ENCODE data around the gene RND1. TPM values are rescaled to one million over a fixed set of nuclear protein-coding genes. Genes with fewer than 3 reads are reported as not detected.
"Not testable (repeated sequence)": the region's sequence is repeated elsewhere in the genome, so short reads cannot be mapped to it uniquely, and the experiment has no call there.

Gene RND1
- total RNA-seq, 1 donor from 2014 or later: 2.4 TPM

DNA sequence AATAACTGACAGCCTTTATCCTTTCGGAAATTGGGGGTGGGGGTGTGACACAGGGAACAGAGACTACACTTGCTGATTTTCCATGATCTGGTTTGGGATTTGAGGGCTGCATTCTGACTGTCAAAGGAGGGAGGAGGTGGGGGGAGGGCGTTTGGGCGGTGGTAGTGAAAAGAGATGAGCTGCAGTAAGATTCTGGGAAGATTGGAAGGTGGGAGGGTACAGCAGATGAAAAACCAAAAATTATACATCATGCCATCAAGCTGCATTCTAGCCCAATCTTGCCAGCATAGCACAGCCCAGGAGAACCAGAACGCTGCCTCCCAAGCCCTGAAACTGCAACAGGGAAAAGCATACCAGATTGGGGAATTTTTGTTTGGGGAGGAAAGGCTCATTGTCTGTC is 2.4 kb downstream of the RND1 start:
- H3K27ac Mint-ChIP-seq (ENCODE audit: unreplicated experiment): no peak overlapping the region
- FAIRE-seq (no peak), DNase-seq (ENCODE audit: low read depth) (no peak)
- no peaks in the 10 kb centered on the region for H3K9me3 Mint-ChIP-seq (ENCODE audit: unreplicated experiment)
- Histone ChIP-seq H3K36me3 (ENCODE audit: insufficient read depth, low read length) (no peaks in the 10 kb centered on the region), H3K4me3 (ENCODE audit: insufficient read depth, low read depth, low read length) (no peak overlapping the region), H3K4me2 (ENCODE audit: low read length) (no peak overlapping the region), H2AFZ (ENCODE audit: low read depth, low read length) (no peak overlapping the region), H3K9ac (ENCODE audit: low read length) (no peak overlapping the region), H3K4me1 (ENCODE audit: insufficient read depth, low read length) (peaks cover 8% of the 10 kb centered on the region), H3K9me3 (ENCODE audit: insufficient read depth, low read depth, low read length) (no peaks in the 10 kb centered on the region), H3K27me3 (ENCODE audit: insufficient read depth, low read length) (peaks cover 36% of the 10 kb centered on the region), H3K79me2 (ENCODE audit: insufficient read depth, low read length) (no peaks in the 10 kb centered on the region), H4K20me1 (ENCODE audit: insufficient read depth, low read length) (no peaks in the 10 kb centered on the region), H3K27ac (ENCODE audit: low read depth, low read length) (no peak overlapping the region)
- peaks cover 6% of the 10 kb centered on the region for H3K36me3 Mint-ChIP-seq (ENCODE audit: low read depth, unreplicated experiment)
- no peak for TF ChIP-seq EZH2 (IDR thresholded peaks at IDR 0.05; ENCODE audit: insufficient read depth, low read length)
- TF ChIP-seq, protein P1, sequence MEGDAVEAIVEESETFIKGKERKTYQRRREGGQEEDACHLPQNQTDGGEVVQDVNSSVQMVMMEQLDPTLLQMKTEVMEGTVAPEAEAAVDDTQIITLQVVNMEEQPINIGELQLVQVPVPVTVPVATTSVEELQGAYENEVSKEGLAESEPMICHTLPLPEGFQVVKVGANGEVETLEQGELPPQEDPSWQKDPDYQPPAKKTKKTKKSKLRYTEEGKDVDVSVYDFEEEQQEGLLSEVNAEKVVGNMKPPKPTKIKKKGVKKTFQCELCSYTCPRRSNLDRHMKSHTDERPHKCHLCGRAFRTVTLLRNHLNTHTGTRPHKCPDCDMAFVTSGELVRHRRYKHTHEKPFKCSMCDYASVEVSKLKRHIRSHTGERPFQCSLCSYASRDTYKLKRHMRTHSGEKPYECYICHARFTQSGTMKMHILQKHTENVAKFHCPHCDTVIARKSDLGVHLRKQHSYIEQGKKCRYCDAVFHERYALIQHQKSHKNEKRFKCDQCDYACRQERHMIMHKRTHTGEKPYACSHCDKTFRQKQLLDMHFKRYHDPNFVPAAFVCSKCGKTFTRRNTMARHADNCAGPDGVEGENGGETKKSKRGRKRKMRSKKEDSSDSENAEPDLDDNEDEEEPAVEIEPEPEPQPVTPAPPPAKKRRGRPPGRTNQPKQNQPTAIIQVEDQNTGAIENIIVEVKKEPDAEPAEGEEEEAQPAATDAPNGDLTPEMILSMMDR (IDR thresholded peaks at IDR 0.05; ENCODE audit: insufficient read depth, low read depth, low read length): no peak
- H3K4me1 Mint-ChIP-seq (ENCODE audit: low read depth, unreplicated experiment): peaks cover 2% of the 10 kb centered on the region
- peaks cover 26% of the 10 kb centered on the region for H3K27me3 Mint-ChIP-seq (ENCODE audit: low read depth, unreplicated experiment)
- no peak overlapping the region for H3K4me3 Mint-ChIP-seq (ENCODE audit: unreplicated experiment)

DNA sequence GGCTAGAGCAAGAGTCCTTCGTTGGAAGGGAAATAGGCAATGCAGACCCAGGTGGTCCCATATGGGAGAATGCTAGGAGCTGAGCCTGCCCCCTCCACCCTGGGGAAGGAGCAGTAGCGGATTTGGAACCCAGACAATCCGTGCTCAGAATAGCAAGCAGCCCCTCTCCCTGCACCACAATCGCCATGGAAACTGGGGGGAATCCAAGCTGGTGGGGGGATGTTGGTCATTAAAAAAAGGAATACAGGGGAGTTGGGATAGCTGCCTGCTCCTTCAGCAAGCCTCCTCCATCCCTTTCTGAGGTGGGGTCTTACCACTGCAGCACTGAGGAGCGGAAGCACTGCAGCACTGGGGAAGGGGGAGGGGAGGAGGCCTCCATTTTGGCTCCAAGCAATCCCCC is 2.9 kb downstream of the RND1 start:
- Histone ChIP-seq H3K4me2 (ENCODE audit: low read length) (no peak overlapping the region), H3K4me3 (ENCODE audit: insufficient read depth, low read depth, low read length) (no peak overlapping the region), H3K36me3 (ENCODE audit: insufficient read depth, low read length) (no peaks in the 10 kb centered on the region), H3K27ac (ENCODE audit: low read depth, low read length) (no peak overlapping the region), H3K9ac (ENCODE audit: low read length) (no peak overlapping the region), H2AFZ (ENCODE audit: low read depth, low read length) (no peak overlapping the region), H3K9me3 (ENCODE audit: insufficient read depth, low read depth, low read length) (no peaks in the 10 kb centered on the region), H3K4me1 (ENCODE audit: insufficient read depth, low read length) (peaks cover 8% of the 10 kb centered on the region), H4K20me1 (ENCODE audit: insufficient read depth, low read length) (no peaks in the 10 kb centered on the region), H3K27me3 (ENCODE audit: insufficient read depth, low read length) (peaks cover 36% of the 10 kb centered on the region), H3K79me2 (ENCODE audit: insufficient read depth, low read length) (no peaks in the 10 kb centered on the region)
- H3K9me3 Mint-ChIP-seq (ENCODE audit: unreplicated experiment): no peaks in the 10 kb centered on the region
- DNase-seq (ENCODE audit: low read depth) (no peak), FAIRE-seq (no peak)
- H3K4me3 Mint-ChIP-seq (ENCODE audit: unreplicated experiment): no peak overlapping the region
- no peak for TF ChIP-seq EZH2 (IDR thresholded peaks at IDR 0.05; ENCODE audit: insufficient read depth, low read length)
- TF ChIP-seq, protein P1 (IDR thresholded peaks at IDR 0.05; ENCODE audit: insufficient read depth, low read depth, low read length): no peak
- H3K27me3 Mint-ChIP-seq (ENCODE audit: low read depth, unreplicated experiment): peaks cover 26% of the 10 kb centered on the region
- peaks cover 6% of the 10 kb centered on the region for H3K36me3 Mint-ChIP-seq (ENCODE audit: low read depth, unreplicated experiment)
- no peak overlapping the region for H3K27ac Mint-ChIP-seq (ENCODE audit: unreplicated experiment)
- peaks cover 2% of the 10 kb centered on the region for H3K4me1 Mint-ChIP-seq (ENCODE audit: low read depth, unreplicated experiment)

DNA sequence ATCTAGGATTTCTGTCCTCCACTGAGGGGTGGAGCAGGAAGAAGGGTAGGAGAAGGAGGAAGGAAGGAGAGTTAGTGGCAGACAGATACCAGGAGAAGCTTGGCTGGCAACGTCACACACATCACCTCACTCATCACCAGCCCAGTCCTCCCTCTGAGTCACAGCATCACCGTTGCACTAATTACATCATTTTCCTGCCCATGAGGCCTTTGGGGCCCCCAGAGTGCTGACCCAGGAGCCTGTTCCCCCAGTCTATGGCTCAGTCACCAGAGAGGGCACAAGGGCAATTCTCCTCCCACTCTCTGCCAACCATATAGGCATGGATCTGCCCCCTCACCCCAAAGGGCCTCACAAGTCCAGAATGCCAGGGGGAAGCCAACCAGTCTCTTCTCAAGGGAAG is 4.6 kb downstream of the RND1 start:
- peaks cover 26% of the 10 kb centered on the region for H3K27me3 Mint-ChIP-seq (ENCODE audit: low read depth, unreplicated experiment)
- FAIRE-seq: no peak
- no peak overlapping the region for H3K27ac ChIP-seq (ENCODE audit: low read depth, low read length)
- no peaks in the 10 kb centered on the region for H4K20me1 ChIP-seq (ENCODE audit: insufficient read depth, low read length)
- H3K9me3 ChIP-seq (ENCODE audit: insufficient read depth, low read depth, low read length): no peaks in the 10 kb centered on the region
- no peak overlapping the region for H3K4me3 ChIP-seq (ENCODE audit: insufficient read depth, low read depth, low read length)
- H3K4me1 Mint-ChIP-seq (ENCODE audit: low read depth, unreplicated experiment): peaks cover 2% of the 10 kb centered on the region
- DNase-seq (ENCODE audit: low read depth): no peak
- H3K4me3 Mint-ChIP-seq (ENCODE audit: unreplicated experiment): peak overlapping the region; percentile 34
- H3K36me3 ChIP-seq (ENCODE audit: insufficient read depth, low read length): no peaks in the 10 kb centered on the region
- no peak overlapping the region for H3K27ac Mint-ChIP-seq (ENCODE audit: unreplicated experiment)
- no peak overlapping the region for H2AFZ ChIP-seq (ENCODE audit: low read depth, low read length)
- H3K36me3 Mint-ChIP-seq (ENCODE audit: low read depth, unreplicated experiment): peaks cover 6% of the 10 kb centered on the region
- no peak overlapping the region for H3K4me2 ChIP-seq (ENCODE audit: low read length)
- H3K4me1 ChIP-seq (ENCODE audit: insufficient read depth, low read length): peaks cover 7% of the 10 kb centered on the region
- TF ChIP-seq, protein P1 (IDR thresholded peaks at IDR 0.05; ENCODE audit: insufficient read depth, low read depth, low read length): no peak
- no peak for TF ChIP-seq EZH2 (IDR thresholded peaks at IDR 0.05; ENCODE audit: insufficient read depth, low read length)
- H3K9me3 Mint-ChIP-seq (ENCODE audit: unreplicated experiment): no peaks in the 10 kb centered on the region
- H3K9ac ChIP-seq (ENCODE audit: low read length): no peak overlapping the region
- H3K79me2 ChIP-seq (ENCODE audit: insufficient read depth, low read length): no peaks in the 10 kb centered on the region
- H3K27me3 ChIP-seq (ENCODE audit: insufficient read depth, low read length): peaks cover 36% of the 10 kb centered on the region

DNA sequence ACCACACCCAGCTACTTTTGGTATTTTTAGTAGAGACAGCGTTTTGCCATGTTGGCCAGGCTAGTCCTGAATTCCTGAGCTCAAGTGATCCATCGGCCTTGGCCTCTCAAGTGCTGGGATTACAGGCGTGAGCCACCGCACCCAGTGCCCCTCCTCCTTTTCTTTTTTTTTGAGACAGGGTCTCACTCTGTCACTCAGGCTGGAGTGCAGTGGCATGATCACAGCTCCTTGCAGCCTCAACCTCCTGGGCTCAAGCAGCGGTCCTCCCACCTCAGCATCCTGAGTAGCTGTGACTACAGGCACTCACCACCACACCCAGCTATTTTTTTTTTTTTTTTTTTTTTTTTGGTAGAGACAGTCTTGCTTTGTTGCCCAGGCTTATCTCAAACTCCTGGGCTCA is 5.4 kb downstream of the RND1 start:
- not testable (repeated sequence) for H3K9me3 Mint-ChIP-seq (ENCODE audit: unreplicated experiment); H3K4me1 ChIP-seq (ENCODE audit: insufficient read depth, low read length); H3K36me3 ChIP-seq (ENCODE audit: insufficient read depth, low read length); H3K9me3 ChIP-seq (ENCODE audit: insufficient read depth, low read depth, low read length); H3K9ac ChIP-seq (ENCODE audit: low read length); H3K4me2 ChIP-seq (ENCODE audit: low read length); H3K4me1 Mint-ChIP-seq (ENCODE audit: low read depth, unreplicated experiment); H2AFZ ChIP-seq (ENCODE audit: low read depth, low read length); H3K27ac ChIP-seq (ENCODE audit: low read depth, low read length); H3K27ac Mint-ChIP-seq (ENCODE audit: unreplicated experiment); DNase-seq (ENCODE audit: low read depth); H4K20me1 ChIP-seq (ENCODE audit: insufficient read depth, low read length); H3K36me3 Mint-ChIP-seq (ENCODE audit: low read depth, unreplicated experiment); H3K4me3 Mint-ChIP-seq (ENCODE audit: unreplicated experiment); H3K4me3 ChIP-seq (ENCODE audit: insufficient read depth, low read depth, low read length); H3K79me2 ChIP-seq (ENCODE audit: insufficient read depth, low read length); FAIRE-seq
- peaks cover 25% of the 10 kb centered on the region for H3K27me3 Mint-ChIP-seq (ENCODE audit: low read depth, unreplicated experiment)
- H3K27me3 ChIP-seq (ENCODE audit: insufficient read depth, low read length): peaks cover 36% of the 10 kb centered on the region

Data from astrocyte (in vitro differentiated cells and primary cell).